Body of pancreas (tissue), 4 donors: ENCODE measurements around the gene SNX32. TPM values are rescaled to one million over a fixed set of nuclear protein-coding genes. Genes with fewer than 3 reads are reported as not detected.
"Not testable (repeated sequence)": the region's sequence is repeated elsewhere in the genome, so short reads cannot be mapped to it uniquely, and the experiment has no call there.

Experiments
- ATAC-seq: fragments of 150-250 bp; one replicate; pipeline ENCODE4 v1.9.1; 2016
- DNase-seq, 4 donors: peaks; one replicate each; pipeline ENCODE4 v3.0.0-alpha.2; 2019
- H3K27ac ChIP-seq, 4 donors: fragments of 200-600 bp; sonication (generic); 1 replicate in 3 of 4; 2 replicates in 1 of 4; pipeline versions ENCODE4 v1.5.1 to v1.6.1; 2016 to 2019; ENCODE audit warnings: mild to moderate bottlenecking in 1 of 4, mixed read lengths in 1 of 4, moderate library complexity in 1 of 4
- H3K27me3 ChIP-seq, 2 donors: fragments of 200-600 bp; sonication (generic); one replicate each; pipeline ENCODE4 v1.6.0; 2016; ENCODE audit warnings: mild to moderate bottlenecking in 1 of 2
- H3K36me3 ChIP-seq, 2 donors: fragments of 200-600 bp; sonication (generic); replicated peaks in 1 of 2; 2 replicates each; pipeline ENCODE4 v1.5.1; 2016; ENCODE audit warnings: low read depth in 2 of 2; ENCODE audit not compliant: insufficient read depth in 1 of 2
- H3K4me1 ChIP-seq: fragments of 200-600 bp; sonication (generic); one replicate; pipeline ENCODE4 v1.6.0; 2016
- H3K4me3 ChIP-seq, 2 donors: fragments of 200-600 bp; sonication (generic); 1 replicate in 1 of 2; 2 replicates in 1 of 2; pipeline ENCODE4 v1.5.1; 2016 to 2019
- H3K9me3 ChIP-seq, 3 donors: fragments of 200-600 bp; sonication (generic); 1 replicate in 2 of 3; 2 replicates in 1 of 3; pipeline ENCODE4 v1.5.1; 2016
- POLR2A ChIP-seq, 3 donors: fragments of 450-650 bp; IDR thresholded peaks; one replicate each; pipeline ENCODE4 v1.6.1; 2016; ENCODE audit warnings: antibody characterized with exemption in 3 of 3, mild to moderate bottlenecking in 2 of 3
- WGBS, 2 donors: methylation state at CpG; one replicate each; pipeline ENCODE4 v1.1.5; 2017; 5-methylcytosine and 5-hydroxymethylcytosine counted together
- intact Hi-C: fragments of 100-400 bp; cut with DNase I; formaldehyde crosslinking; loops from one replicate; pipeline ENCODE4 v1.15.1; 2023
- total RNA-seq, 2 donors: library from RNA; depleted of rRNA; stranded (reverse); fragments of >200 nt; gene quantifications; one replicate each; pipeline ENCODE4 v1.1.0, GENCODE V29; 2016
- TF ChIP-seq, protein P1 (sequence below), 7 experiments: fragments of 450-650 bp in 4 of 7; fragments of 200-600 bp in 3 of 7; sonication (generic) in 3 of 7; IDR thresholded peaks; one replicate each; pipeline ENCODE4 v1.5.1; 2016 to 2019; ENCODE audit warnings: antibody characterized with exemption in 7 of 7

Gene SNX32
- total RNA-seq, 2 donors from 2014 or later = 0.26 TPM; not detected in 1

DNA sequence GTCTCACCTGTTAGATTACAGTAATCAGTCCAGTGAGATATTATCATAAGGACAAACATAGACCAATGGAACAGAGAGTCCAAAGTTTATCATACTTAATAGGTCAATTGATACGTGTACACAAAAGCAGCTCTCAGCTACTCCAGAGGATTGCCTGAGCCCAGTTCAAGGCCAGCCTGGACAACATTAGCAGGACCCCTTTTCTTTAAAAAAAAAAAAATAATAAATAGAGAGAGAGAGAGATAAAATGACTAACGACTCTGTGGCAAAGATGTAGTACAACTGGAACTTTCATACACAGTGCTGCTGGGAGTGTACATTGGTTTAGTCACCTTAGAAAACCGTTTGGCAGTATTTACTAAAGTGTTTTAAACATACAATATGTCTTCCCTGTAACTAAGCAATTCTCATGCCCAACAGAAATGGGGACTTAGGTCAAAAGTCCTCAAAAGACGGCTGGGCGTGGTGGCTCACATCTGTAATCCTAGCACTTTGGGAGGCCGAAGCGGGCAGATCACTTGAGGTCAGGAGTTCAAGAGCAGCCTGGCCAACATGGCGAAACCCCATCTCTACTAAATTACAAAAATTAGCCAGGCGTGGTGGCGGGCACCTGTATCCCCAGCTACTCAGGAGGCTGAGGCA is 10.6 kb downstream of the SNX32 start:
- no peaks in the 10 kb centered on the region for H3K4me1 ChIP-seq
- no peak for TF ChIP-seq POLR2A (IDR thresholded peaks at IDR 0.05)
- H3K27me3 ChIP-seq = no peaks in the 10 kb centered on the region
- intact Hi-C loops = no loop called here
- no peak overlapping the region for H3K4me3 ChIP-seq
- WGBS, 2 donors = 65 to 75% methylated on average over 10 of the region's 10 CpGs
- no peak overlapping the region for H3K27ac ChIP-seq
- H3K9me3 ChIP-seq = no peaks in the 10 kb centered on the region
- DNase-seq = no peak
- no peaks in the 10 kb centered on the region for H3K36me3 ChIP-seq
- ATAC-seq = no peak

DNA sequence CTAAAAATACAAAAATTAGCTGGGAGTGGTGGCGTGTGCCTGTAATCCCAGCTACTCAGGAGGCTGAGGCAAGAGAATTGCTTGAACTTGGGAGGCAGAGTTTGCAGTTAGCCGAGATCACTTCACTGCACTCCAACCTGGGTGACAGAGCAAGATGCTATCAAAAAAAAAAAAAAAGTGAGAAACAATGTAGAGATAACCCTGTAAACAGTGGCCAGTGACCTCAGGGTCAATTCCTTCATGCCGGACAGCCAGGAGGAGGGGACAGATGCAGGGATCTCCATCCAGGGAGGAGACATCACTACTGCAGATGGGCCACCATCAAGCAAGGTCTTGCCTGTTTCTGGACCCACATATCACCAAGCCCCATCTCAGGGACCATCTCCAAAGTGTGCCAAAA is 14.0 kb downstream of the SNX32 start:
- Histone ChIP-seq H3K4me3 (no peak overlapping the region), H3K9me3 (no peaks in the 10 kb centered on the region), H3K4me1 (no peaks in the 10 kb centered on the region), H3K27ac (no peak overlapping the region), H3K36me3 (peaks cover 0 to 4% of the 10 kb centered on the region in 2 donors), H3K27me3 (no peaks in the 10 kb centered on the region)
- TF ChIP-seq, protein P1, sequence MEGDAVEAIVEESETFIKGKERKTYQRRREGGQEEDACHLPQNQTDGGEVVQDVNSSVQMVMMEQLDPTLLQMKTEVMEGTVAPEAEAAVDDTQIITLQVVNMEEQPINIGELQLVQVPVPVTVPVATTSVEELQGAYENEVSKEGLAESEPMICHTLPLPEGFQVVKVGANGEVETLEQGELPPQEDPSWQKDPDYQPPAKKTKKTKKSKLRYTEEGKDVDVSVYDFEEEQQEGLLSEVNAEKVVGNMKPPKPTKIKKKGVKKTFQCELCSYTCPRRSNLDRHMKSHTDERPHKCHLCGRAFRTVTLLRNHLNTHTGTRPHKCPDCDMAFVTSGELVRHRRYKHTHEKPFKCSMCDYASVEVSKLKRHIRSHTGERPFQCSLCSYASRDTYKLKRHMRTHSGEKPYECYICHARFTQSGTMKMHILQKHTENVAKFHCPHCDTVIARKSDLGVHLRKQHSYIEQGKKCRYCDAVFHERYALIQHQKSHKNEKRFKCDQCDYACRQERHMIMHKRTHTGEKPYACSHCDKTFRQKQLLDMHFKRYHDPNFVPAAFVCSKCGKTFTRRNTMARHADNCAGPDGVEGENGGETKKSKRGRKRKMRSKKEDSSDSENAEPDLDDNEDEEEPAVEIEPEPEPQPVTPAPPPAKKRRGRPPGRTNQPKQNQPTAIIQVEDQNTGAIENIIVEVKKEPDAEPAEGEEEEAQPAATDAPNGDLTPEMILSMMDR (IDR thresholded peaks at IDR 0.05) = no peak
- TF ChIP-seq POLR2A (IDR thresholded peaks at IDR 0.05) = no peak
- no peak for DNase-seq
- intact Hi-C loops = no loop called here
- 74 to 85% methylated on average over 3 of the region's 3 CpGs for WGBS, 2 donors
- ATAC-seq = no peak

DNA sequence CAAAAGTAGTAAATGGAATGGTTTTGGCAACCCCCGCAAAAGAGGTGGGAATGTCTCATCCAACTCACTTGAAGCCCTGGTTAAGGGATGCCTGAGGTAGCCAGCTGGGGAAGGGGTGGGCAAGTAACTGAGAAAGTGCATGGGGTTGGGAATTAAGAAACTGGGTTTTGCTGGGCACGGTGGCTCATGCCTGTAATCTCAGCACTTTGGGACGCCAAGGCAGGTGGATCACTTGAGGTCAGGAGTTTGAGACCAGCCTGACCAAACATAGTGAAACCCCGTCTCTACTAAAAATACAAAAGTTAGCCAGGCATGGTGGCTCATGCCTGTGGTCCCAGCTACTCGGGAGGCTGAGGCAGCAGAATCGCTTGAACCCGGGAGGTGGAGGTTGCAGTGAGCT is 14.9 kb downstream of the SNX32 start:
- H3K27ac ChIP-seq, intact Hi-C loops, H3K36me3 ChIP-seq, H3K27me3 ChIP-seq, H3K9me3 ChIP-seq, H3K4me1 ChIP-seq, DNase-seq, ATAC-seq, H3K4me3 ChIP-seq: not testable (repeated sequence)
- WGBS, 2 donors = 52 to 65% methylated on average over 7 of the region's 7 CpGs

DNA sequence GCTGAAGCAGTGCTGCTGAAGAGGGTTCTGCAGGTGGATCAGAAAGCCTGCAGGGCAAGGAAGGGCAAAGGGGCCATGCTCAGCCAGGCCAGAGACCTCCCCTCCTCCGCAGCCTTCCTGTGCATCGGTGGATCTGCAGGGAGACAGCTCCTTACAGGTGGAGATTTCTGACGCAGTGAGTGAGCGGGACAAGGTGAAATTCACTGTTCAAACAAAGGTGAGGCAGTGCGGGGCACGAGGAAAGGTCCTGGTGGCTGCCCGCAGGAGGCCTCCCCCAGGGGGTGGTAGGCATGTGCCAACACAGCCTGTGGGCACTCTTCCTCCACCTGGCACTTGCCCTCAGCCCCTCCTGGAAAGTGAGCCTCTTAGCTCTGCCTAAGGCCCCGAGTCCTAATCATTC is 15.6 kb downstream of the SNX32 start:
- no peak for DNase-seq
- H3K27ac ChIP-seq = no peak overlapping the region
- no peaks in the 10 kb centered on the region for H3K4me1 ChIP-seq
- intact Hi-C loops = no loop called here
- H3K4me3 ChIP-seq = no peak overlapping the region
- TF ChIP-seq, protein P1 (IDR thresholded peaks at IDR 0.05) = no peak
- TF ChIP-seq POLR2A (IDR thresholded peaks at IDR 0.05) = no peak
- peaks cover 0 to 9% of the 10 kb centered on the region in 2 donors for H3K36me3 ChIP-seq
- no peak for ATAC-seq
- H3K9me3 ChIP-seq = no peaks in the 10 kb centered on the region
- H3K27me3 ChIP-seq = no peaks in the 10 kb centered on the region
- WGBS, 2 donors = 46 to 63% methylated on average over 6 to 7 of the region's 8 CpGs

DNA sequence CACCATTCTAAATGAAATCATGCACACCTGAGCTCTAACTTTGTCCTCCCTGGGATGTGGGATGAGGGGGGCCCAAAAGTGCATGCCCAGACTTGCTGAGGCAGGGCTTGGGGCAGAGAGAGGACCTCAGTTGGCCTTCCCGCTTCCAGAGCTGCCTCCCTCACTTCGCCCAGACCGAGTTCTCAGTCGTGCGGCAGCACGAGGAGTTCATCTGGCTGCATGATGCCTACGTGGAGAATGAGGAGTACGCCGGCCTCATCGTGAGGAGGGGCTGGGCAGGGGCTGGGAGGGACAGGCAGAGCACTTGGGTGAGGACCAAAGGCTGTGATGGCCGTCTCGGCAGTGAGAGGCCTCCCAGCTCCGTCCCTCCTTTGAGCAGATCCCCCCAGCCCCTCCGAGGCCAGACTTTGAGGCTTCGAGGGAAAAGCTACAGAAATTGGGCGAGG is 16.0 kb downstream of the SNX32 start:
- Histone ChIP-seq H3K36me3 (peaks cover under 1 to 14% of the 10 kb centered on the region in 2 donors), H3K4me1 (no peaks in the 10 kb centered on the region), H3K9me3 (no peaks in the 10 kb centered on the region), H3K4me3 (no peak overlapping the region), H3K27me3 (no peaks in the 10 kb centered on the region), H3K27ac (no peak overlapping the region)
- no peak for ATAC-seq
- intact Hi-C loops = no loop called here
- no peak for DNase-seq
- no peak for TF ChIP-seq POLR2A (IDR thresholded peaks at IDR 0.05)
- TF ChIP-seq, protein P1 (IDR thresholded peaks at IDR 0.05) = no peak
- WGBS, 2 donors = 46 to 53% methylated on average over 9 to 16 of the region's 16 CpGs
